Skin epidermis (tissue), 12 donors: Measurements from ENCODE around the gene NHERF1.

Experiments used
- H3K27ac ChIP-seq, 21 experiments: fragments of 200-600 bp; sonication (generic) in 11 of 21; one replicate each; pipeline ENCODE4 v1.5.0; 2020; ENCODE audit warnings: mild to moderate bottlenecking in 3 of 21, inconsistent platforms in 2 of 21, moderate library complexity in 2 of 21
- H3K4me3 ChIP-seq, 7 experiments: fragments of 200-600 bp; sonication (generic) in 2 of 7; one replicate each; pipeline ENCODE4 v1.5.0; 2020; ENCODE audit warnings: inconsistent platforms in 2 of 7, mild to moderate bottlenecking in 2 of 7, moderate library complexity in 1 of 7

NHERF1 gene

DNA sequence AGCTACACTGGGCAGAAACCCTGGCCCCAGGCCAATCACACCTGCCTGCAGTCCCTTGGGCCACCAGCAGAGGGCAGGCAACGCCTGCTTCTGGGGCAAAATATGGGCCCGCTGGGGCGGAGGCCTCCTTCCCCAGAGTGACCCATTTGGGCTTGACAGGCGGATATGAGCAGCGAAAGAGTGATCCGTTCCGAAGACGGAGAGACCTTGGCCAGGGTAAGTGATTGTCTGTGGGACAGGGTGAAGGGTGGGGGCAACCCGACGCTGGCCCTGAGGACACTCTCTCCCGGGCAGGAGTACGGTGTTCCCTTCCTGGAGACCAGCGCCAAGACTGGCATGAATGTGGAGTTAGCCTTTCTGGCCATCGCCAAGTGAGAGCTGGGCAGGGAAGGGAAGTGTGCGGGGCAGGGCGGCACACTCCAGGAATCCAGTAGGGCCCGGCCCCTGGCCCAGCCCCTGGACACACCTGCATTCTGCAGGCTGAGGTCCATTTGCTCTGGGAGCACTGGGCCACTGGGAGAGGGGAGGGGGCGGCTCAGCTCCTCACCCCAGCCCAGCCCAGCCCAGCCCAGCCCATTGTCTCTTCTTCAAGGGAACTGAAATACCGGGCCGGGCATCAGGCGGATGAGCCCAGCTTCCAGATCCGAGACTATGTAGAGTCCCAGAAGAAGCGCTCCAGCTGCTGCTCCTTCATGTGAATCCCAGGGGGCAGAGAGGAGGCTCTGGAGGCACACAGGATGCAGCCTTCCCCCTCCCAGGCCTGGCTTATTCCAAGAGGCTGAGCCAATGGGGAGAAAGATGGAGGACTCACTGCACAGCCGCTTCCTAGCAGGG lies 3.5 kb upstream of the NHERF1 start:
- Histone ChIP-seq H3K4me3 (peak overlapping the region in 1 of 7 experiments; percentile 14), H3K27ac (peak overlapping the region in 9 of 21 experiments; percentile 4 to 91 (median 18))

DNA sequence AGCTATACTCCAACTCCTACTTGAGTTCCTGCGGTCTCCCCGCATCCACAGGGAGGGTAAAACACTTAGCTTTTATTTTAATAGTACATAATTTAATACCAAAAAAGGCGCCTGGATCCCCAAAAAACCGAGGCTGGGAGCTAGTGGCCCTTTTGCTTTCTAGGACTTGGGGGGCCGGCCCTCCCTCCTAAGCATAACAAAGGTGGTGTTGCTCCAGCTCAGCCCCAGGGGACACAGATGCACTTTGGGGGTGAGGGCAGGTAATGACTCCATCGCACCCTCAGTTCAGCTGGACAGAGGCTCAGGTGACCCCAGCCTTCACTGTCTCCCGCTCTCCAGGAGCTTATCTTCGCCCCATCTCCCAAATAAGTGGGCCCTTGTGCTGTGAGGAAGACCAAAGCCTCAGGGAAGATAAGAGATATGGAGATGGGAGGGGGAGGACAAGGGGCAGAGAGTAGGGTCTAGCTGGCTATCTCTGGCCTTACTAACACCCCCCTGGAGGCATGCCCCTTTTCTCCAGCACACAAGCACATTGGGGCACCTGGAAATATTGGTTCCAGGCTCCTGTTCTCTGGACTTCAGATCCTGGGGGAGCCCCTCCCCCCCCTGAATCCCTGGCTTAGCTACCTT lies 2.8 kb upstream of the NHERF1 start:
- H3K4me3 ChIP-seq: no peak overlapping the region
- H3K27ac ChIP-seq: peak overlapping the region in 1 of 21 experiments; percentile 91

DNA sequence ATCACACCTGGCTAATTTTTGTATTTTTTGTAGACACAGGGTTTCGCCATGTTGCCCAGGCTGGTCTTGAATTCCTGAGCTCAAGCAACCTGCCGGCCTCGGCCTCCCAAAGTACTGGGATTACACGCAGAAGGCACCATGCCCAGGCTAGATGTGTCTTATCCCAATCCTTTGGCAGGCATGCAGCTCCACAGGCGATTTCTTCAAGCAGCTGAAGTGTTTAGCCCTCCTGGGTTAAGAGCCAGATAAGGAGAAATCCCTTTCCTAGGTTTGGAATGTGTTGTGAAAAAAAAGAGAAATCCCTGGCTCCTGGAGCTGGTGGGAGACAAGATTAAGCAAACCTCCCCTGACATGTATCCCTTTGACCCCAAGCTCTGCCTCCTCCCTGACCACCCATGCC lies 2.1 kb upstream of the NHERF1 start:
- peak overlapping the region in 3 of 21 experiments; percentile 19 to 92 (median 89) for H3K27ac ChIP-seq
- no peak overlapping the region for H3K4me3 ChIP-seq

DNA sequence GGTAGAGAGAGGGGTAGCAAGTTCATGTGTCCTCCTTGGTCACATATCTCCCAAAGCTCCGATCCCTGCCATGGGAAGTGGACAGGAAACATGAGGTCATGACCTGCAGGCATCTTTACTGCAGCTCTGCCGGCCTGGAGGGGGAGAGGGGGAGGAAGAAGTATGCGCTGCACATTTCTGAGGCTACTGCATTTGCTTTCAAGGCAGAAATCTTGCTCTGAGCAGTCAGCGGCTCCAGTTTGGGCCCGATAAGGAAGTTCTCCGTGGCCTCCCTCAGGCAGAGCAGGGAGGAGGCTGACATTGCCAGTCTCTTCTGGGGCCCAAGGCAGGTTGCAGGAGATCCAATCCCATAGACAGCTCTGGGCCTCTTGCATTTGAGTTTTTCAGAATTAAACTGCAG lies 1.5 kb upstream of the NHERF1 start:
- peak overlapping the region in 8 of 21 experiments; percentile 3 to 92 (median 49) for H3K27ac ChIP-seq

DNA sequence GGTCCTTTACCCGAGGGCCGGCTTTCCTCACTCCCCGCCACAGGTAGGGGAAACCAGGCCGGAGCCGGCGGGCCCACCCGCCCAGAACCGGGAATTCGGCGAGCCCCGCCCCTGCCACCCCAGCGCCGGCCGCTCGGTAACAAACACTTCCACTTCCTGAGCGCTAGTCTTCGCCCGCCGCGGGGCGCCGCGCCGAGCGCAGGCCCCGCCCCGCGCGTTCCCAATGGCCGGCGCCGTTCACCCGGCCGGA lies 224 bp upstream of the NHERF1 start:
- H3K4me3 ChIP-seq: peak overlapping the region; percentile 61 to 94 (median 80)
- H3K27ac ChIP-seq: peak overlapping the region in 20 of 21 experiments; percentile 42 to 93 (median 82)

More for the DNA sequence above, 1.5 kb upstream of the NHERF1 start:
- H3K4me3 ChIP-seq: no peak overlapping the region

DNA sequence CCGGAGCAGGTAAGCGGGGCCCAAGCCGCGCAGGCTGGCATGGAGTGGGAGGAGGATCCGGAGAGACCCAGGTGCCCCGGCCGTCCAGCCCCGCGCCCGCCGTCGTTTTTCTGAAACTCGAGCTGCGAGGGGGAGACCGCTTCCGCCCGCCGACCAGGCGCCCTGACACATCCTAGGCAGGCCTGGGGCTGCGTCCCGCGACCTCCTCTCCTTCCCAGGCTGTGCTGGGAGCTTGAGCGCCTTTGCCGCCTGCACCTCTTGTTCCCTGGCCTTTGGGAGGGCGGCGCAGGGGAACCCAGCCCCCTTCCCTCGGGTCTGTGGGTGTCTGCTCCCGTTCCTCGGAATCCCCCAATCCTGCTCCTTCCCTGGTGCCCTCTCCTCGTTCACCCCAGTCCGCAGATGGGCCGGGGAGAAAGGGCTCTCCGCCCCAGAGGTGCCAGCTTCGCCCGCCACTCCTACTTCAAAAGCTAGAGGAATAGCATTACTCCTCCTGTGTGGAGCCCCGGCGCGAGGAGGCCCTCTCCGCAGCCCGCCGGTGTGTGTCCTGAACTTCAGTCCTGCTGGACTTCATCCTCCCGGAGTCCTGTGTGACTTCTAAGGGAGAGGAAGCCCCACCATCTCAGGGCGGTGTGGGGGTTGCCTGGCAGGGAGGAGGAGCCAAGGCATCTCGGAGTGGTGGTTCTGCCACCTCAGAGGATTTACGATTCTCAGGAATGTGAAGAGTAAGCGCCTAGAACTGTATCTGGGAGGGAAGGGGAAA lies 1.0 kb downstream of the NHERF1 start:
- peak overlapping the region; percentile 61 to 94 (median 80) for H3K4me3 ChIP-seq
- peak overlapping the region; percentile 74 to 93 (median 84) for H3K27ac ChIP-seq

DNA sequence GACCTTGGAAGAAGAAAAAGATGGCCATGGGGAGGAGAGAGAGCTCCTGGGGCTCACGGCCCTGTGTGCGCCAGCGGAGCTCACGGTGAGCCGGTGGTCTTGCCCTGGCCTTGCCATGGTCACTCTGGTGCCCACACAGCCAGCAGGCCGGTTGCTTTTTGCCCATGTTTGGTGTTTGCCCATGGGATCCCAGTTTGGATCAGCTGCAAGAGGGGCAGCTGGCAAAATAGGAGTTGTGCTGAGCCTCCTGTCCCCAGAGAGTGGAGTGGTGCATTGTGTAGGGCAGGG lies 1.6 kb downstream of the NHERF1 start:
- peak overlapping the region; percentile 61 to 94 (median 80) for H3K4me3 ChIP-seq
- peak overlapping the region in 16 of 21 experiments; percentile 74 to 93 (median 87) for H3K27ac ChIP-seq

DNA sequence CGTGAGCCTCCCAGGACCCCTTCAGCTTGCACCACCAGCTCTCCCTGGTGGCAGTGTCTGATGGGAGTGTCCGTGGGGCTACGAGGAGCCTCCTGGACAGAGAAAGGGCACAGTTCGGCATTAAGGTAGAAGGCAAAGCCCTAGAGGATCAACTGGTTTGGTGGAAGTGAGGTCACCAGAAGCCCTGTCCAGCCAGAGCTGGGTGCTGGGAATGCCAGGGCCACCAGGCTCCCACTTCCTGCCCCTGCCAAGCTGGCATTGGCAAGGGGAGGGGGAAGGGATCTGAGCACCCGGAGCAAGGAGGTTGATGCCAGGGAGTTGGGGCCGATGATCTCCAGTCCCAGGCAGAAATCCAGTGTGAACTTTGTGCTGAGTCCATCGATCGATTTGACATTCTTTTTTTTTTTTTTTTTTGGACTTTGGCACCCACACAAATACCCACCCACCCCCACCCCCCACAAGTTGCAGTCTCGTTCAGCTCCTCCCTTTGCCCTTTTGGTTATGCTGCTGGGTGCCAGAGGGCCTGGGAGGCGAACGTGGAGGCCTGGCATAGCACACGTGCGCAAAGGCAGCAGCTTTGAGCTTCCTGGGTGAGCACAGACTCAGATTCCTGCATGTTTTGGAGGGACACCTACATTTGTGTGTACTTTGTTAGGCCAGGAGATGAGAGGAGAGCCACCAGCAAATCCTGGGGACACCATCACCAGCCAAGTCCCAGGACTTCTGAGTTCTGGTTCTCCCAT lies 2.1 kb downstream of the NHERF1 start:
- Histone ChIP-seq H3K27ac (peak overlapping the region in 17 of 21 experiments; percentile 14 to 93 (median 84)), H3K4me3 (peak overlapping the region; percentile 61 to 94 (median 80))

DNA sequence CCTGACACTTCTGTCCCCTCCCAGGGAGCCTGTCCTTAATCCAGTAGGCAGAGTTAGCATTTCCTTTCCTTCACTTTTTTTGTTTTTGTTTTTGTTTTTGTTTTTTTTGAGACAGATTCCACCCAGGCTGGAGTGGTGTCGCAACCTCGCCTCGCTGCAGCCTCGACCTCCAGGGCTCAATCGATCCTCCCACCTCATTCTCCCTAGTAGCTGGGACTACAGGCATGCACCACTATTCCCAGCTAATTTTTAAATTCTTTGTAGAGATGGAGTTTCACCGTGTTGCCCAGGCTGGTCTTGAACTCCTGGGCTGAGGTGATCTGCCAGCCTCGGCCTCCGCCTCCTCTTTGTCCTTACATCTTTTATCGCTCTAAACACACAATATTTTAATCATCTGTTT lies 4.0 kb downstream of the NHERF1 start:
- no peak overlapping the region for H3K4me3 ChIP-seq
- peak overlapping the region in 5 of 21 experiments; percentile 39 to 91 (median 70) for H3K27ac ChIP-seq

DNA sequence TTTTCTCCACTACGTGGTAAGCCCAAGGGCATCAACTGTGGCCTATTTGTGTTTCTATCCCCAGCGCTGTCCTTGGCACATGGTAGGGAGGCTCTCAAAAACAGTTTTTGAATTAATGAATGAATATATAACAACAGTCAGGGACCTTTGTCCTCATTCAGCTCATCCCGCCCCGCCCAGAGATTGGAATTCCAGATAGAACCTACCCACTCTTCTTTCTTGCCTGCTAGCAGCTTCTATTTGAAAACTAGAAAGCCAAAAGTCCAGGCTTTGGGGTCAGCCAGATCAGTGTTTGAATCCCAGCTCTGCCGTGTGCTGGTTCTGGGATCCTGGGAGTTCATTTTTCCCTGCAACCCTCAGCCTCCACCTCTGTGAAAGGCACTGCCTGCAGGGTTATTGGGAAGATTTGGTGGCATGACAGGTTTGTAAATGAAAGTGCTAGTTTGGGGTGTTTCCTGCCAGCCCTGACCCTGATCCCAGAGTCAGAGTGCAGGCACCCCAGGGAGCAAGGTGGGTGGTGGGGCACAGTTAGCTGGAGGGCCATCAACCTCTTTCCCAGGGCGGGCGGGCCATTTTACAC lies 4.5 kb downstream of the NHERF1 start:
- H3K27ac ChIP-seq: peak overlapping the region in 5 of 21 experiments; percentile 10 to 89 (median 35)
- no peak overlapping the region for H3K4me3 ChIP-seq

DNA sequence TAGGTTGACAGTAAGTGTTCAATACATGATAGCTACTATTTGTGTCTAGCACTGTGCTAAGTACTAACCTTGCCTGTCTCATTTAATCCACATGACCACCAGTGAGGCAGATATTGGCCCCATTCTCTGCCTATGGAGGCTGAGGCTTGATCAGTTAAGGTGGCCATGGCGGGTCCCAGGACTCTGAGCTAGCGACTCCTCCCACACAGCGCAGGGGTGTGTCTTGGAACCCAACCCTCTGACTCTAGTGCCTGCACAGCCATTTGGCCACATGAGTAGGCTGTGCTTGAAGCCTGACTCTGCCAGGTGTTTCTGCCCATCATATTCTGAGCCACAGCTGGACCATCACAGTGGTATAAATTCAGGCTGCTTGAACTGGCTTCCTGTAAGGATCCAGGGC lies 6.4 kb downstream of the NHERF1 start:
- Histone ChIP-seq H3K4me3 (no peak overlapping the region), H3K27ac (peak overlapping the region in 2 of 21 experiments; percentile 9 to 89)

DNA sequence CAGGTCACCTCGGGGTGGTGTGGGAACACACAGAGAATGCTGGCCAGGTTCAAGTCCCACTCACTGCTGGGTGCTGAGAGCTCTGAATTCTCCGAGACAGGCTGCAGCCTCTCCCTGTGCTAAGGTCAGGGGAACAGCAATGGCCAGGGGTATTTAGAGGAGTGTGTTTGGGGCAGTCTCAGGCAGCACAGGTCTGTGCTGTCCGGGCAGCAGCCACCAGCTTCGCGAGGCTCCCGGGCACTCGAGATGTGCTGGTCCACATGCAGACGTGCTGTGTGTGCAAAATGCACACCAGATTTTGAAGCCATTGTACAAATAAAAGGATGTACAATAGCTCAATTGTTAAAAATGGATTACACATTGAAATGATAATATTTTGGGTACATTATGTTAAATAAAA lies 7.1 kb downstream of the NHERF1 start:
- no peak overlapping the region for H3K27ac ChIP-seq

DNA sequence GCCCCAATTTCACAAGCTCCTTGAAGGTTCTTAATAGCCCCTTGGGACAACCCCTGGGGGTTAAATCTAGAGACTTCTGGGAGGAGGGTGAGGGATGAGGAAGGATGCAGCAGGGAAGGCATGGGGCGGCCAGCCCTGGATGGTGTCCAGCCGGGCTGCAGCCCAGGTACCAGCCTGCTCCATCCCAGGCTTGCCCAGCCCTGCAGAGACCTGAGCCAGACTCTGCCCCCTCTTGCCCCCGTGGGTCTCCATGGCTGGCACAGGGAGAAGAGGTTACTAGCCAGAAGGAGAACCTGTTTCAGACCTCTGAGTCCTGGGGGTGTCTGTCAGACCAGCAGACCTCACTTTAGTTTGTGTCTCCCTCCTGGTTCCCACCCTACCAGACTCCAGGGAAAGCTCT lies 8.5 kb downstream of the NHERF1 start:
- Histone ChIP-seq H3K27ac (peak overlapping the region in 10 of 21 experiments; percentile 19 to 91 (median 78)), H3K4me3 (no peak overlapping the region)

More for the DNA sequence above, 7.1 kb downstream of the NHERF1 start:
- no peak overlapping the region for H3K4me3 ChIP-seq

DNA sequence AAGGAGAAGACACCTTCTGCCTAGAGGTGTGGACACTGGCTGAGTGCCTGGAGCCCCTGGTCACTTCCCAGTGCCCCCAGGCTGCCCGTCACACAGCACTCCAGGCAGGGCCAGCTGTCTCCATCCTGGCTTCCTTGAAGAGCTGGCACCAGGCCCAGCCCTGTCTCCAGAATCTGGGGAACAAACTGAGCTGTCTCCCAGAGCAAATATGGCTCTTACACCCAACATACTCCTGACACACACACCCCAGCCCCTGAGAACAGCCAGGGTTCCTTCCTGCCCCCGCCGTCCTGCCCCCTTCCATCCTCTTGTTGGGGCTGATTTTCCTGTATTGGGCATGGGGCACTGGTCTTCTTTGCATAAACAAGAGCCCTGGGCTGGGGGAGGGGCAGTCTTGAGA lies 9.1 kb downstream of the NHERF1 start:
- peak overlapping the region in 17 of 21 experiments; percentile 14 to 91 (median 75) for H3K27ac ChIP-seq

DNA sequence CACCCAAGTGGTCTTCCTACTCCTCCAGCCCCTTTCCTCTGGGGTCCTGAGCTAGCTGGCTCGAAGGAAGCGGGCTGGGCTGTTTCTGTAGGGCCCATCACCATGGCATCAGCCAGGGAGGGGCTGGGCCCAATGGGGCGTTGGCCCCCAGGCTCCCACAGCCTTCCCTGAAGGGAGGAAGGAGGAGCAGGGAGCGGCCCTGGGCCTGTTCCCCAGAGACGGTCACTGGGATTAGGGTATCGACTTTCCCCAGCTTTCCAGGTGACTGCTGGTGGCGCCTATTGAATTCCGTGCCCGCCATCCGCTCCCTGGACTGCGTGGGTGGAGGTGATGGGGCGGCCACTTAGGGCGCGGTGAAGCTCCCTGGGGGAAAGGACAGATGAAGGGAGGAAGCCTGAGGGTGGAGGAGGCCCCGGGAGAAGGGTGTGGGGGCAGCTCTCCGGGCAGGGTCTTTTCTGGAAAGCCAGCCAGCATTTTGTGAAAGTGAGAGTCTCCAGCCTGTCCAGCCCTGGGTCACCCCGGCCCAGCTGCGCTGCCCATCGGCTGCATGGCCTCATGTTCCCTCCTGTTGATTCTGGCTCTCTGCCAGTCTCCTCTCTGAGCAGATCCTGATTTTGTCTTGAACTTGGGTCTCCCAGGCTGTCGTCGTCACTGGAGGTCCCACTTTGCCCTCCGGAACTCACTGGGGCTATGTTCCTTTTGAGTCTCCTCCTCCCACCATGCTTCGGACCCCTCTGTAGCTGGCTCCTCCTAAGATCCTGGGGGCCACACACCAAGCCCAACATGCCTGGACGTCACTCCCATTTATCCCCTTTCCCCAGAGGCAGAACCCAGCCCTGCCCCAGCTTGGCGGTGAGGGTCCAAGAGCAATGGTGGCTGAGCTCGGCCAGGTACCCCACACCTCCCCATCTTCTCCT lies 9.8 kb downstream of the NHERF1 start:
- Histone ChIP-seq H3K4me3 (peak overlapping the region in 1 of 7 experiments; percentile 2), H3K27ac (peak overlapping the region in 20 of 21 experiments; percentile 4 to 91 (median 74))

More for the DNA sequence above, 9.1 kb downstream of the NHERF1 start:
- H3K4me3 ChIP-seq: no peak overlapping the region

DNA sequence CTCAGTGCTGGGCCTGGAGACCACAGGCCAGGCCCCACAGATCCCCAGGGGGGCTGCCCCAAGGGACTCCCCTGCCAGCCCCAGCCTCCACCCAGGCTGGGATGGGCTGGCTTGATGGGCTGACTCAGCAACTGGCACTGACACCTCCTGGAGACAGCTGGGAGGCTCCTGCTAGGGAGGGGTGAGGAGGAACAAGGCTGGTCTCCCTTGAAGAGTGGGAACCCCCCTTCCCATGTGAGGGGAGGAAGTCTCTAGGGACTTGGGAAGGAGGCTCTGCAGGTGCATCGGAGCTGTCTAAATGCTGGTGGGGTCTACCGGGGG lies 10.4 kb downstream of the NHERF1 start:
- peak overlapping the region in 20 of 21 experiments; percentile 4 to 91 (median 74) for H3K27ac ChIP-seq
- peak overlapping the region in 1 of 7 experiments; percentile 2 for H3K4me3 ChIP-seq

DNA sequence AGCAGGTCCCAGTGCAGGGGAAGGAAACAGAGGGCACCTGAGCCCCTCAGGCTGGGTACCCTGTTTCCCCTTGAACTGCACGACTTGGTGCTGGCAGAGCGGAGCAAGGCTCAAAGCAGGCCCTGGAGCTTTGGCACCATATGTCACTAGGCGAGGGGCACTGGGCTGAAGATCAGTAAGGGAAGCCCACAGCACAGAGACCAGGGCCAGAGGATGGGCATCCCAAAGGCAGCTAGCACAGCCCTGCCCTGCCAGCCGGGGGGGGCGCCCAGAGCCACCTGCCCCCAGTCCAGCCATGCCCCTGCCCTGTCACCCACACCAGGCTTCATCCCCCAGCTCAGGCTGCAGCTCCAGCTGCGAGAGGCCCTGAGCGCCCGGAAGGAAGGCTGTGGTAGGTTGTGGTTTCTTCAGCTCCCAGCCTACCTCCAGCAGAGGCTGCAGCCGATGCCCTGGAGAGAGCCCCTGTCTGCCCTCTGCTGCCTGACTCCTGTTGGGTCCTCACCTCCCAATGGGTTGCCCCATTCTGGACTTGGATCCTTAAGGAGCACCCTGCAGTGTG lies 10.9 kb downstream of the NHERF1 start:
- H3K4me3 ChIP-seq: no peak overlapping the region
- H3K27ac ChIP-seq: peak overlapping the region in 20 of 21 experiments; percentile 39 to 91 (median 75)

DNA sequence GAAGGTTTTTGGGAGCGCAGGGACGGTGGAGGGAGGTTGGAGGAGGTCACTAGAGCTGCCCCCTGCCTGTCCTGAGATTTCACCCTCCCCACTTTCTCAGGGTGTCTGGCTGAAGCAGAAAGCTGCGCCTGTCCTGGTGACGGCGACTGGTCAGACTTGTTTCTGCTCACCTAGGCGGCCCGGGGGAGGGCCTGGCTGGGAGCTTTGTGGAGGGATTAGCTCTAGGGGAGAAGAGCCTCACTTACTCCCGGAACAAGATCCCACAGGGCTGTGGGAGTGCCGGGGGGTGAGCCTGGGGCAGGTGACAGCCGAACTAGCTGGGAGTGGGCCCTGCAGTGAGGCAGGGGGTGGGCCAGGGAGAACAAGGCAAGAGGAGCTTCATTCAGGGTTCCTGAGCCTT lies 11.5 kb downstream of the NHERF1 start:
- Histone ChIP-seq H3K4me3 (no peak overlapping the region), H3K27ac (peak overlapping the region in 20 of 21 experiments; percentile 39 to 91 (median 75))
